RWPE1 (cell line): ENCODE data around the gene EMC7.

Source experiments
- CTCF ChIA-PET: fragments of 350-600 bp; sonication (Branson Sonifier 250); formaldehyde crosslinking; extraction: SDS; loops from one replicate; lab custom pipeline; 2021; lab: Yijun Ruan, JAX
- POLR2A ChIA-PET: fragments of 400-600 bp; formaldehyde crosslinking; extraction: SDS; loops from one replicate; lab custom pipeline; 2020; ENCODE audit warnings: antibody characterized with exemption; ENCODE audit not compliant: low non-redundant PET; lab: Yijun Ruan, JAX
- DNase-seq: peaks from one replicate; pipeline ENCODE4 v3.0.0; 2012; ENCODE audit warnings: low spot score
- H3K27ac ChIP-seq: fragments of 450-650 bp; 2 replicates; pipeline ENCODE4 v1.5.1; 2017
- CTCF ChIP-seq: fragments of 450-650 bp; conservative IDR thresholded peaks from 2 replicates; pipeline ENCODE4 v1.5.1; 2017; ENCODE audit warnings: low read depth, mild to moderate bottlenecking

EMC7 gene

GRCh38 chr15:34076785-34077184 lies 24.9 kb downstream of the EMC7 start:
- ChIA-PET CTCF (interaction anchor here (0.6 kb wide), 1 partner anchor 254 kb away, joined by 5 read pairs; no protein-coding TSS in a partner anchor), POLR2A (no interaction called here)
- no peak overlapping the region for H3K27ac ChIP-seq
- no peak for TF ChIP-seq CTCF
- no peak for DNase-seq

GRCh38 chr15:34070003-34070402 lies 31.7 kb downstream of the EMC7 start:
- CTCF ChIA-PET: no interaction called here
- no peak for TF ChIP-seq CTCF
- no peak for DNase-seq
- POLR2A ChIA-PET: no interaction called here
- H3K27ac ChIP-seq: no peak overlapping the region

DNA sequence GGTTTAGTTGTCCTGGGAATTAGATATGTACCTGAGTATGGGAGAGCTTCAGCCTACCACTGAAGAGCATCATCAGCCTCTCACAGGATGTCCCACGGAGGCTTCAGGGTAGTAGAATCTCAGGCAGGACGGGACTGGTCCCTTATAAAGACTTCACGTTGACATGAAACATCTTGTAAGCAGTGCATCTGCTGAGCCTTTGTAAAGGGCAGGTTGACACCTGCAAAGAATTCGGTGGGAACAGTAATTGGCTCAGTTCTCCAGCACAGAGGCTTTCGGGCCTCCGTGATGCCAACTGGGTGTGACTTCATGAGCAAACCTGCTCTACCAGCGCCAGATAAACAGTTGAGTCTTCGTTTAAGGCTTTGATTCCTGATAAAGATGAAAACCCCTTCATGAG lies 35.7 kb downstream of the EMC7 start:
- TF ChIP-seq CTCF: no peak
- H3K27ac ChIP-seq: peak overlapping the region; percentile 4; the same call in 1 of the 2 replicates
- DNase-seq: peak; percentile 36
- CTCF ChIA-PET: no interaction called here
- POLR2A ChIA-PET: no interaction called here

- TF ChIP-seq CTCF: no peak
- POLR2A ChIA-PET: no interaction called here
- DNase-seq: no peak
- CTCF ChIA-PET: no interaction called here
- no peak overlapping the region for H3K27ac ChIP-seq
Observed at GRCh38 chr15:34065261-34065660, 36.4 kb downstream of the EMC7 start.

DNA sequence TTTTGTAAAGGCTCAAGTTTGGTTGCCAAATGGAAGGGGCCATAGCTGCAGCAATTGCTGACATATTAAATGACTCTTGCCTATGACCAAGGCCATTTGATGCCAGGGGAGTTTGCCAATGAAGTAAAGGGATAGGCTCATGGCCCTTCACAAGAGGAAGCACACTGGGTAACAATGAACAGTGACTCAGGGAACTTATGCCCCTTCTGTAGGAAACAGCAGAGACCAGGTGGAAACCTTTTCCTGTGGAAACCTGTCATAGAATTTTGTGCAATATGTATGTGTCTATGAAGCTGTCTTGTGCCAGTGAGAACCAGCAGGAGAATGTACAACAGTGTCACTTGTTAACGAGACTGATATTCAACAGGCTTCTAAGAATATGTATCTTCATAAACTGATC lies 37.2 kb downstream of the EMC7 start:
- H3K27ac ChIP-seq: no peak overlapping the region
- no peak for DNase-seq
- TF ChIP-seq CTCF: no peak
- CTCF ChIA-PET: interaction anchor here (0.7 kb wide), 1 partner anchor 179 kb away, joined by 4 read pairs; no protein-coding TSS in a partner anchor
- POLR2A ChIA-PET: no interaction called here

GRCh38 chr15:34059946-34060345 lies 41.7 kb downstream of the EMC7 start:
- H3K27ac ChIP-seq: no peak overlapping the region
- POLR2A ChIA-PET: no interaction called here
- no peak for DNase-seq
- TF ChIP-seq CTCF: no peak
- CTCF ChIA-PET: interaction anchor here (0.8 kb wide), 1 partner anchor 444 kb away, joined by 3 read pairs; no protein-coding TSS in a partner anchor
